OCI-LY1 (cell line): ENCODE measurements around the gene TCN2.
"Not testable (repeated sequence)": the region's sequence is repeated elsewhere in the genome, so short reads cannot be mapped to it uniquely, and the experiment has no call there.

Experiments
- H2AFZ ChIP-seq: fragments of 200-600 bp; sonication (generic), shearing (Covaris generic); 2 replicates; pipeline ENCODE4 v1.6.0; 2014; ENCODE audit warnings: antibody characterized with exemption, mild to moderate bottlenecking, low read length
- H3F3A ChIP-seq: fragments of 200-600 bp; sonication (generic), shearing (Covaris generic); 2 replicates; pipeline ENCODE4 v1.6.0; 2014; ENCODE audit warnings: mild to moderate bottlenecking, antibody characterized with exemption, low read length, moderate library complexity; ENCODE audit not compliant: insufficient read depth
- H3K27ac ChIP-seq: fragments of 200-600 bp; sonication (generic); 2 replicates; pipeline ENCODE4 v1.5.1; 2014; ENCODE audit warnings: low read length, mixed run types, mild to moderate bottlenecking, low read depth; ENCODE audit not compliant: poor library complexity, severe bottlenecking
- H3K27me3 ChIP-seq: fragments of 200-600 bp; sonication (generic); 2 replicates; pipeline ENCODE4 v1.6.0; 2014; ENCODE audit warnings: antibody characterized with exemption, mild to moderate bottlenecking, low read length, moderate library complexity; ENCODE audit not compliant: insufficient read depth
- H3K36me3 ChIP-seq: fragments of 200-600 bp; sonication (generic); 2 replicates; pipeline ENCODE4 v1.6.1; 2014; ENCODE audit warnings: mild to moderate bottlenecking, antibody characterized with exemption, low read length, moderate library complexity, mixed read lengths; ENCODE audit not compliant: insufficient read depth
- H3K4me1 ChIP-seq: fragments of 200-600 bp; sonication (generic); 2 replicates; pipeline ENCODE4 v1.5.1; 2014; ENCODE audit warnings: mild to moderate bottlenecking, low read length, moderate library complexity; ENCODE audit not compliant: insufficient read depth, severe bottlenecking
- H3K4me2 ChIP-seq: fragments of 200-600 bp; sonication (generic), shearing (Covaris generic); 2 replicates; pipeline ENCODE4 v1.6.1; 2014; ENCODE audit warnings: low read length
- H3K4me3 ChIP-seq: fragments of 200-600 bp; sonication (generic); 2 replicates; pipeline ENCODE4 v1.5.1; 2014; ENCODE audit warnings: low read length, low read depth, mild to moderate bottlenecking, mixed read lengths; ENCODE audit not compliant: poor library complexity, severe bottlenecking
- H3K79me2 ChIP-seq: fragments of 200-600 bp; shearing (Covaris generic); 2 replicates; pipeline ENCODE4 v1.6.1; 2016; ENCODE audit warnings: mixed run types, low read length, mixed read lengths; ENCODE audit not compliant: insufficient read depth
- H3K9ac ChIP-seq: fragments of 200-600 bp; sonication (generic), shearing (Covaris generic); 2 replicates; pipeline ENCODE4 v1.6.1; 2014; ENCODE audit warnings: mild to moderate bottlenecking, low read length, mixed read lengths
- H3K9me2 ChIP-seq: fragments of 200-600 bp; sonication (generic), shearing (Covaris generic); 2 replicates; pipeline ENCODE4 v1.6.1; 2014; ENCODE audit warnings: low read depth, mild to moderate bottlenecking, low read length, mixed read lengths
- H3K9me3 ChIP-seq: fragments of 200-600 bp; shearing (Covaris generic); 2 replicates; pipeline ENCODE4 v1.6.1; 2014; ENCODE audit warnings: low read length, mixed read lengths
- H4K20me1 ChIP-seq: fragments of 200-600 bp; sonication (generic), shearing (Covaris generic); 2 replicates; pipeline ENCODE4 v1.6.0; 2016; ENCODE audit warnings: mild to moderate bottlenecking, low read length; ENCODE audit not compliant: insufficient read depth
- EZH2 ChIP-seq: fragments of 200-600 bp; sonication (generic), shearing (Covaris generic); IDR thresholded peaks from 2 replicates; pipeline ENCODE4 v1.8.0; 2017; ENCODE audit warnings: borderline replicate concordance, mixed run types, mild to moderate bottlenecking, antibody characterized with exemption, low read length, moderate library complexity, mixed read lengths
- TF ChIP-seq, protein P1 (sequence below): fragments of 200-600 bp; sonication (generic), shearing (Covaris generic); IDR thresholded peaks from 2 replicates; pipeline ENCODE4 v1.5.1; 2017; ENCODE audit warnings: mild to moderate bottlenecking, antibody characterized with exemption, low read length, moderate library complexity, mixed read lengths

Gene TCN2

GRCh38 chr22:30627471-30627870 is 20.5 kb downstream of the TCN2 start:
- no peak for TF ChIP-seq EZH2
- TF ChIP-seq, protein P1, sequence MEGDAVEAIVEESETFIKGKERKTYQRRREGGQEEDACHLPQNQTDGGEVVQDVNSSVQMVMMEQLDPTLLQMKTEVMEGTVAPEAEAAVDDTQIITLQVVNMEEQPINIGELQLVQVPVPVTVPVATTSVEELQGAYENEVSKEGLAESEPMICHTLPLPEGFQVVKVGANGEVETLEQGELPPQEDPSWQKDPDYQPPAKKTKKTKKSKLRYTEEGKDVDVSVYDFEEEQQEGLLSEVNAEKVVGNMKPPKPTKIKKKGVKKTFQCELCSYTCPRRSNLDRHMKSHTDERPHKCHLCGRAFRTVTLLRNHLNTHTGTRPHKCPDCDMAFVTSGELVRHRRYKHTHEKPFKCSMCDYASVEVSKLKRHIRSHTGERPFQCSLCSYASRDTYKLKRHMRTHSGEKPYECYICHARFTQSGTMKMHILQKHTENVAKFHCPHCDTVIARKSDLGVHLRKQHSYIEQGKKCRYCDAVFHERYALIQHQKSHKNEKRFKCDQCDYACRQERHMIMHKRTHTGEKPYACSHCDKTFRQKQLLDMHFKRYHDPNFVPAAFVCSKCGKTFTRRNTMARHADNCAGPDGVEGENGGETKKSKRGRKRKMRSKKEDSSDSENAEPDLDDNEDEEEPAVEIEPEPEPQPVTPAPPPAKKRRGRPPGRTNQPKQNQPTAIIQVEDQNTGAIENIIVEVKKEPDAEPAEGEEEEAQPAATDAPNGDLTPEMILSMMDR = no peak
- Histone ChIP-seq H3K36me3 (no peaks in the 10 kb centered on the region), H3K4me2 (no peak overlapping the region), H3K79me2 (no peaks in the 10 kb centered on the region), H3F3A (no peaks in the 10 kb centered on the region), H3K27me3 (no peaks in the 10 kb centered on the region), H3K9me2 (no peaks in the 10 kb centered on the region), H3K4me3 (no peak overlapping the region), H2AFZ (no peak overlapping the region), H3K9me3 (no peaks in the 10 kb centered on the region), H3K4me1 (no peaks in the 10 kb centered on the region), H3K9ac (no peak overlapping the region), H4K20me1 (no peaks in the 10 kb centered on the region), H3K27ac (no peak overlapping the region)

- no peaks in the 10 kb centered on the region for H3K9me3 ChIP-seq
- no peaks in the 10 kb centered on the region for H3K4me1 ChIP-seq
- no peak overlapping the region for H2AFZ ChIP-seq
- H3K27ac ChIP-seq = no peak overlapping the region
- H3K9ac ChIP-seq = no peak overlapping the region
- H4K20me1 ChIP-seq = no peaks in the 10 kb centered on the region
- no peak overlapping the region for H3K4me2 ChIP-seq
- no peaks in the 10 kb centered on the region for H3K9me2 ChIP-seq
- no peaks in the 10 kb centered on the region for H3K79me2 ChIP-seq
- no peaks in the 10 kb centered on the region for H3F3A ChIP-seq
- no peak overlapping the region for H3K4me3 ChIP-seq
- TF ChIP-seq, protein P1 = no peak
- TF ChIP-seq EZH2 = no peak
- no peaks in the 10 kb centered on the region for H3K27me3 ChIP-seq
- H3K36me3 ChIP-seq = no peaks in the 10 kb centered on the region
These were observed 21.5 kb downstream of the TCN2 start for GRCh38 chr22:30628491-30628890.

GRCh38 chr22:30631469-30631868 is 24.5 kb downstream of the TCN2 start:
- H3K4me2 ChIP-seq, H3K27me3 ChIP-seq, H3F3A ChIP-seq, H3K79me2 ChIP-seq, H3K27ac ChIP-seq, H3K36me3 ChIP-seq, H3K9me3 ChIP-seq, H2AFZ ChIP-seq, H4K20me1 ChIP-seq, H3K9ac ChIP-seq, H3K9me2 ChIP-seq, H3K4me3 ChIP-seq: not testable (repeated sequence)
- peaks cover 18% of the 10 kb centered on the region for H3K4me1 ChIP-seq

GRCh38 chr22:30634471-30635233 is 27.7 kb downstream of the TCN2 start:
- TF ChIP-seq, protein P1 = peak; percentile 88
- no peak for TF ChIP-seq EZH2
- Histone ChIP-seq H3K4me2 (peak overlapping the region; percentile 76), H3K9me3 (no peaks in the 10 kb centered on the region), H2AFZ (peak overlapping the region; percentile 68; the same call in 1 of the 2 replicates), H3K9me2 (no peaks in the 10 kb centered on the region), H3K27me3 (no peaks in the 10 kb centered on the region), H3K9ac (peak overlapping the region; percentile 46), H4K20me1 (no peaks in the 10 kb centered on the region), H3K4me3 (peak overlapping the region; percentile 67), H3K27ac (peak overlapping the region; percentile 35), H3F3A (no peaks in the 10 kb centered on the region), H3K4me1 (peaks cover 25% of the 10 kb centered on the region), H3K36me3 (no peaks in the 10 kb centered on the region), H3K79me2 (no peaks in the 10 kb centered on the region)
